Keratinocyte (primary cell): ENCODE results near the gene VIT. TPM values are rescaled to one million over a fixed set of nuclear protein-coding genes. Genes with fewer than 3 reads are reported as not detected.

Source experiments
- DNase-seq: peaks from one replicate; pipeline ENCODE4 v3.0.0-alpha.2; 2011; ENCODE audit warnings: low read depth, missing footprints, low spot score
- FAIRE-seq: peaks from 2 replicates; lab custom pipeline; 2011; peaks lifted over from hg19 to GRCh38; lab: Jason Lieb, UNC
- H2AFZ ChIP-seq: 2 replicates; pipeline ENCODE4 v1.6.0; 2012; ENCODE audit warnings: low read length, control low read depth, inconsistent platforms; ENCODE audit not compliant: control insufficient read depth
- H3K27ac ChIP-seq: 2 replicates; pipeline ENCODE4 v1.5.1; 2011; ENCODE audit warnings: low read length; ENCODE audit not compliant: control insufficient read depth, insufficient read depth
- H3K27me3 ChIP-seq: 3 replicates; pipeline ENCODE4 v1.6.0; 2011; ENCODE audit warnings: low read length; ENCODE audit not compliant: control insufficient read depth, insufficient read depth; ENCODE audit errors: extremely low read depth
- H3K36me3 ChIP-seq, 2 experiments: 2 replicates in 1 of 2; 3 replicates in 1 of 2; pipeline ENCODE4 v1.5.1; 2011; ENCODE audit warnings: low read length in 2 of 2, mild to moderate bottlenecking in 1 of 2; ENCODE audit not compliant: control insufficient read depth in 2 of 2, insufficient read depth in 2 of 2; ENCODE audit errors: extremely low read depth in 1 of 2
- H3K4me1 ChIP-seq: 3 replicates; pipeline ENCODE4 v1.5.1; 2011; ENCODE audit warnings: low read length; ENCODE audit not compliant: control insufficient read depth, insufficient read depth; ENCODE audit errors: extremely low read depth
- H3K4me2 ChIP-seq: 3 replicates; pipeline ENCODE4 v1.6.0; 2011; ENCODE audit warnings: low read depth, low read length; ENCODE audit not compliant: control insufficient read depth, insufficient read depth; ENCODE audit errors: extremely low read depth
- H3K4me3 ChIP-seq, 3 experiments: fragments of 200-600 bp in 1 of 3; sonication (generic) in 1 of 3; 2 replicates in 2 of 3; 3 replicates in 1 of 3; pipeline ENCODE4 v1.5.1; 2011 to 2016; ENCODE audit warnings: low read length in 3 of 3, mild to moderate bottlenecking in 3 of 3, control low read depth in 2 of 3, inconsistent platforms in 1 of 3, low read depth in 1 of 3, mixed read lengths in 1 of 3, mixed run types in 1 of 3, moderate library complexity in 1 of 3; ENCODE audit not compliant: control insufficient read depth in 2 of 3, insufficient read depth in 2 of 3; ENCODE audit errors: extremely low read depth in 1 of 3
- H3K79me2 ChIP-seq: 2 replicates; pipeline ENCODE4 v1.6.0; 2012; ENCODE audit warnings: low read length; ENCODE audit not compliant: control insufficient read depth, insufficient read depth
- H3K9ac ChIP-seq: 3 replicates; pipeline ENCODE4 v1.6.0; 2011; ENCODE audit warnings: low read length; ENCODE audit not compliant: control insufficient read depth, insufficient read depth; ENCODE audit errors: extremely low read depth
- H3K9me1 ChIP-seq: 3 replicates; pipeline ENCODE4 v1.6.0; 2011; ENCODE audit warnings: low read length; ENCODE audit not compliant: control insufficient read depth, insufficient read depth; ENCODE audit errors: extremely low read depth
- H3K9me3 ChIP-seq: 2 replicates; pipeline ENCODE4 v1.5.1; 2012; ENCODE audit warnings: low read depth, low read length; ENCODE audit not compliant: control insufficient read depth
- H4K20me1 ChIP-seq: 3 replicates; pipeline ENCODE4 v1.6.0; 2011; ENCODE audit warnings: low read length; ENCODE audit not compliant: control insufficient read depth, insufficient read depth; ENCODE audit errors: extremely low read depth
- EZH2 ChIP-seq: IDR thresholded peaks from one replicate; pipeline ENCODE4 v1.6.1; 2012; ENCODE audit warnings: inconsistent platforms, mild to moderate bottlenecking, low read length, moderate library complexity
- dilution Hi-C: fragments of 300-500 bp; cut with MboI; formaldehyde crosslinking; loops from one replicate; pipeline ENCODE4 v1.7.0; 2020; ENCODE audit warnings: low sequenced_read_pairs; ENCODE audit not compliant: extremely low pct_ligation_motif_present
- polyA plus RNA-seq, 5 experiments: library from polyadenylated mRNA; depleted of rRNA in 3 of 5; stranded (reverse) in 3 of 5; stranded (forward) in 1 of 5; unstranded in 1 of 5; fragments of >200 nt; gene quantifications; 1 replicate in 1 of 5; 2 replicates in 3 of 5; 3 replicates in 1 of 5; pipeline versions ENCODE4 v1.2.1 to v1.2.3, GENCODE V29; 2011 to 2012; ENCODE audit warnings: missing spikeins in 2 of 5, low read depth in 1 of 5, low replicate concordance in 1 of 5
- TF ChIP-seq, protein P1 (sequence below), 3 experiments: IDR thresholded peaks in 1 of 3; conservative IDR thresholded peaks in 1 of 3; optimal IDR thresholded peaks in 1 of 3; 2 replicates in 2 of 3; 3 replicates in 1 of 3; pipeline versions ENCODE3 to v1.5.1; 2011; ENCODE audit warnings: low read length in 3 of 3, mild to moderate bottlenecking in 3 of 3, moderate library complexity in 2 of 3, control low read depth in 1 of 3, inconsistent platforms in 1 of 3; ENCODE audit not compliant: insufficient read depth in 2 of 3; ENCODE audit errors: extremely low read depth in 1 of 3

Gene VIT
- polyA plus RNA-seq, 1 donor (not counting 4 experiments of a cell fraction or from before 2014, with no cell fraction given), result 0.79 TPM

DNA sequence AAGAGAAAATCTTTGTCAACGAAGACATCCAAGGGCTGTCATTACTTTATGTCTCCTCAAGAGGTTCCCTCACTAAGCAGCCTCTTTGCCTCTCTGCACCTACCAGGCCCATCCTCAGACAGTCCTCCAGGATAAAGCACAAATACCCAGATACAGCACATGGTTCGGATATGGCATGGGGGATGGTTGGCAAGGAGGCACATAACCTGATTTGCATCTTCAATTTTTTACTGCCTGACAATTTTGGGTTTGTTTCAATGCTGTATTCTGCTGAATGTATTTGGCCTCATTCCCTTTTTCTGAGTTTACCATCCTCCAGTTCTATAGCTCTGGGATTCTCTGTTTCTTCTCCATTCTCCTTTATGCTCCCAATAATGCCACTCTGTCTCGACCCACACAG is 78.8 kb downstream of the VIT start:
- no peak for TF ChIP-seq EZH2
- TF ChIP-seq, protein P1, sequence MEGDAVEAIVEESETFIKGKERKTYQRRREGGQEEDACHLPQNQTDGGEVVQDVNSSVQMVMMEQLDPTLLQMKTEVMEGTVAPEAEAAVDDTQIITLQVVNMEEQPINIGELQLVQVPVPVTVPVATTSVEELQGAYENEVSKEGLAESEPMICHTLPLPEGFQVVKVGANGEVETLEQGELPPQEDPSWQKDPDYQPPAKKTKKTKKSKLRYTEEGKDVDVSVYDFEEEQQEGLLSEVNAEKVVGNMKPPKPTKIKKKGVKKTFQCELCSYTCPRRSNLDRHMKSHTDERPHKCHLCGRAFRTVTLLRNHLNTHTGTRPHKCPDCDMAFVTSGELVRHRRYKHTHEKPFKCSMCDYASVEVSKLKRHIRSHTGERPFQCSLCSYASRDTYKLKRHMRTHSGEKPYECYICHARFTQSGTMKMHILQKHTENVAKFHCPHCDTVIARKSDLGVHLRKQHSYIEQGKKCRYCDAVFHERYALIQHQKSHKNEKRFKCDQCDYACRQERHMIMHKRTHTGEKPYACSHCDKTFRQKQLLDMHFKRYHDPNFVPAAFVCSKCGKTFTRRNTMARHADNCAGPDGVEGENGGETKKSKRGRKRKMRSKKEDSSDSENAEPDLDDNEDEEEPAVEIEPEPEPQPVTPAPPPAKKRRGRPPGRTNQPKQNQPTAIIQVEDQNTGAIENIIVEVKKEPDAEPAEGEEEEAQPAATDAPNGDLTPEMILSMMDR (optimal IDR thresholded peaks at IDR 0.05 in 1 of 3, IDR thresholded peaks at IDR 0.05 in 1 of 3, conservative IDR thresholded peaks at IDR 0.05 in 1 of 3; ENCODE audit: extremely low read depth in 1 of 3, insufficient read depth in 2 of 3, low read length in 3 of 3), result no peak
- Histone ChIP-seq H3K9ac (no peak overlapping the region), H3K27ac (no peak overlapping the region), H3K4me3 (no peak overlapping the region), H3K36me3 (no peaks in the 10 kb centered on the region), H3K79me2 (no peaks in the 10 kb centered on the region), H2AFZ (no peak overlapping the region), H3K4me2 (no peak overlapping the region), H3K9me1 (no peaks in the 10 kb centered on the region), H3K27me3 (no peaks in the 10 kb centered on the region), H3K9me3 (no peaks in the 10 kb centered on the region), H3K4me1 (peaks cover 4% of the 10 kb centered on the region), H4K20me1 (no peaks in the 10 kb centered on the region)
- dilution Hi-C loops, result no loop called here
- DNase-seq (no peak), FAIRE-seq (no peak)

DNA sequence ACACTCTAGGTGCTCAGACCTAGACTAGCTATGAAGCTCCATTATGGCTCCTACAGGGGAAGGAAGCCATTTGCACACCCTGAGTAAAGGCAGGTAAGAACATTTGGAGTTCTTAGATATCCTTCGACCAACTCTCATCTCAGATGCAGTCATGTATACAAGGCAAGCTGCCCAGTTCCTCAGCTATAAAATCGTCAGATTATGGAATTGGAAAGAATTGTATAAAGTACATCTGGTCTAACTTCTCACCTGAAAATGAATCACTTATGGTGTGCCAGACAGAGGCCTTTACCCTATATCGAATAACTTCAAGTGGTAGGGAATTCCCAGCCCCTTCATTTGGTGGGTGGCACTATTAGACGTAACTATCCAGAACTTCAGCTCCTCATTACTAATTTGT is 79.3 kb downstream of the VIT start:
- H3K4me1 ChIP-seq, result peaks cover 4% of the 10 kb centered on the region
- no peaks in the 10 kb centered on the region for H3K36me3 ChIP-seq
- FAIRE-seq (no peak), DNase-seq (no peak)
- no peaks in the 10 kb centered on the region for H3K79me2 ChIP-seq
- no peak overlapping the region for H3K4me3 ChIP-seq
- no peaks in the 10 kb centered on the region for H3K27me3 ChIP-seq
- H2AFZ ChIP-seq, result no peak overlapping the region
- no peaks in the 10 kb centered on the region for H3K9me1 ChIP-seq
- no peaks in the 10 kb centered on the region for H4K20me1 ChIP-seq
- no peak overlapping the region for H3K4me2 ChIP-seq
- no peak overlapping the region for H3K9ac ChIP-seq
- no peak overlapping the region for H3K27ac ChIP-seq
- TF ChIP-seq EZH2, result no peak
- TF ChIP-seq, protein P1 (optimal IDR thresholded peaks at IDR 0.05 in 1 of 3, IDR thresholded peaks at IDR 0.05 in 1 of 3, conservative IDR thresholded peaks at IDR 0.05 in 1 of 3; ENCODE audit: extremely low read depth in 1 of 3, insufficient read depth in 2 of 3, low read length in 3 of 3), result no peak
- dilution Hi-C loops, result no loop called here
- no peaks in the 10 kb centered on the region for H3K9me3 ChIP-seq
